ENCODE results near the gene PERM1.
A peak's percentile ranks its signal among the peaks of the same experiment; 100 is the strongest.

Gene PERM1

DNA sequence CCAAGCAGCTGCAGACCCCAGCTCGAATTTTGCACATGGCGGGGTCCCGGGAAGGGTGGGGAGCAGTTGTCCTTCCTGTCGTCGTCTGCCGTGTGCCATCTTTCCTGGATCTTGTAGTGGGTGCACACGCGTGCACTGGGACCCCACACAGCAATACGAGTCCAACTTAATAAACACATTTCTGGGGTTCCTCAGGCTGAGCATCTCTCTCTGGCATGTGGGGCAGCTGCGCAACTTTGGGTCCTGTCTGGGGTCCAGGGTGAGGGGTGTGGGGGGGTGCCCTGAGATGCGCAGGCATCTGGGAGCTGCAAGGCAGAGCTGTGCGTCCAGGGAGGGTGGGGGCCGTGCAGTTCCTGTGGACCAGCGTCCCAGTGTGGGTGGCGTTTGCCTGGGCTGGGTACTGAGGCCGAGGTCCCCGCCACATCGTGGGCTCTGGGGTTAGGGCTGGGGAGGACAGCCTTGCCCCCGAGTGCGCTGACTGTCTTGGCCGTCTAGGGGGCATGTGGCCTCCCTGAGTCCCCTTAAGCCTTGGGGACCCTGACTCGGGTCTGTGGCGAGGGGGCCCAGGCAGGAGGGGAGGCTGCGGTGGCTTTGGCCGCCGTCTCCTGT is 16.3 kb downstream of the PERM1 start:
- DNase-seq (ENCODE audit: low read depth in 2 of 2): no peak

GRCh38 chr1:964691-965525 is 17.0 kb downstream of the PERM1 start:
- no peak for DNase-seq (ENCODE audit: low read depth in 2 of 2)

- DNase-seq (ENCODE audit: low read depth in 2 of 2): no peak
These were observed 18.0 kb downstream of the PERM1 start for GRCh38 chr1:963746-964525.

- no peak for DNase-seq (ENCODE audit: low read depth in 2 of 2)
These were observed 18.6 kb downstream of the PERM1 start for GRCh38 chr1:963301-963651.

DNA sequence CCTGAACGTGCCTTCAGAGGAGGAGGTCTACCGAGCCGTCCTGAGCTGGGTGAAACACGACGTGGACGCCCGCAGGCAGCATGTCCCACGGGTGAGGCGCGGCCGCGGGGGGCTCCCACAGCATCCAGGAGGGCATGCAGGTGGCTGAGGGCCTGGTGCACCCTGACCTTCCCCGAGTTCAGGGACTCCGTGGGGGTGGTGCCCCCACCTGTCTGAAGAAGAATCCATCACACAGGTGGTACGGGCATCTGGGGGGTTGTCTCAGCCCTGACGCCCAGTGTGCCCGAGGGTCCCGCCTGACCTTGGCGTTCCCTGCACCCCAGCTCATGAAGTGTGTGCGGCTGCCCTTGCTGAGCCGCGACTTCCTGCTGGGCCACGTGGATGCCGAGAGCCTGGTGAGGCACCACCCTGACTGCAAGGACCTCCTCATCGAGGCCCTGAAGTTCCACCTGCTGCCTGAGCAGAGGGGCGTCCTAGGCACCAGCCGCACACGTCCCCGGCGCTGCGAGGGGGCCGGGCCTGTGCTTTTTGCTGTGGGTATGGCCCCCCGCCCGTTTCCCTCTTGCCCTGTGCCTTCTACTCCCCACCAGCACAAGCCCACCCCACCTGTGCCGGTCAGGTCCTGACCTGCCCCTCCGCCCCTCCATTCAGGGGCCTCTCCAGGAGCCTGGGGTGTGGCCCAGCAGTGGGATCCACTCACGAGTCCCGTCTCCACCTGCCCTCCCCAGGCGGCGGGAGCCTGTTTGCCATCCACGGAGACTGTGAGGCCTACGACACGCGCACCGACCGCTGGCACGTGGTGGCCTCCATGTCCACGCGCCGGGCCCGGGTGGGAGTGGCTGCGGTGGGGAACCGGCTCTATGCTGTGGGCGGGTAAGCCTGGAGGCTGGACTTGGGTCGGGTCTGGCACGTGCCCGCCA is 19.3 kb downstream of the PERM1 start:
- DNase-seq (ENCODE audit: low read depth in 2 of 2): no peak

GRCh38 chr1:961132-961669 is 20.7 kb downstream of the PERM1 start:
- no peak for DNase-seq (ENCODE audit: low read depth in 2 of 2)

DNA sequence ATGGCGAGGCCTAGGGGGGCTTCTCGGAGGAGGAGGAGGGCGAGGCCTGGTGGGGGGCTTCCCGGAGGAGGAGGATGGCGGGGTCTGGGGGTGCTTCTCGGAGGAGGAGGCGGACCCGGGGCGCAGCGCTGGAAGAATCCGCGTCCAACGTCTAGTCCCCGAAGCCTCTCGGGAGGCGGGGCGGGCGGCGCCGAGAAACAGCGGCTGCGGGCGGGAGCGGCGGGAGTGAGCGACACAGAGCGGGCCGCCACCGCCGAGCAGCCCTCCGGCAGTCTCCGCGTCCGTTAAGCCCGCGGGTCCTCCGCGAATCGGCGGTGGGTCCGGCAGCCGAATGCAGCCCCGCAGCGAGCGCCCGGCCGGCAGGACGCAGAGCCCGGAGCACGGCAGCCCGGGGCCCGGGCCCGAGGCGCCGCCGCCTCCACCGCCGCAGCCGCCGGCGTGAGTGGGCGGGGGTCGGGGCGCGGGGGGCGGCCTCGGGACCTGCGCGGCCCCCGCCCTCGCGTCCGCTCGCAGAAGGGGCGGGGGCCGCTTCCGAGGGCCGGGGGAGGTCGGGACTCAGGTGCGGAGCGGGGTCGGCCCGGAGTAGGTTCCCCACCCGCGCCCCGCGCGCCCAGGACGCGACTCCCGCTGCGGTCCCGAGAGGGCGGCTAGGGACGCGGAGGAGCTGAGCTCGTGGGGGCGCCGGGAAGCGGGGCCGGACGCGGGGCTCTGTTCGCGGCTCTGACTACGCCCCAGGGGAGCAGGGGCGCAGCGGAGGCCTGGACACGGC is 21.3 kb downstream of the PERM1 start, which contains the start of gene KLHL17:
Gene KLHL17, plus strand, starts transcription at position 222 of the 769 bp plus-strand sequence. Its CDS starts 110 bp downstream, at position 332.
- peak; percentile 82 to 86 for DNase-seq (ENCODE audit: low read depth in 2 of 2)

DNA sequence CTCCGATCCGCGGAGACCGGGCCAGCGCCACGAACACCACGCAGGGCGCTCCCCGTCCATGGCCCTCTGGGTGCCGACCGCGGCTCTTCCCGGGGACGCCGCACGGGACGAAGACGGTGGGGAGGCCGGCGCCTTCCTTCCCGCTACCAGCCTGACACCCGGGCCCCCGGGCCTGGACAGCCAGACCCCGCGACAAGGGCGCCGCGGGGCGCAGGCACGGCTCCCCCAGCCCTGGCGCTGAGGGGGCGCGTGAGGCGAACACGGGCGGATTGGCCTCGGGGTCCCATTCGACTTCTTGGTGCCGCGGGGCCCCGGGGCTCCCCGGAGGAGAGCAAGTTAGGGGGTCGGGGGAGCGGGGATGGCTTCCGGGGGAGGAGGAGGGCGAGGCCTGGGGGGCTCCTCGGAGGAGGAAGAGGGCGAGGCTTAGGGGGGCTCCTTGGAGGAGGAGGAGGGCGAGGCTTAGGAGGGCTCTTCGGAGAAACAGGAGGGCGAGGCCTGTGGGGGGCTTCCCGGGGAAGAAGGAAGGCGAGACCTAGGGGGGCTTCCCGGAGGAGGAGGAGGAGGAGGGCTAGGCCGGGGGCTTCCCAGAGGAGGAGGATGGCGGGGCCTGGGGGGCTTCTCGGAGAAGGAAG is 22.0 kb downstream of the PERM1 start:
- DNase-seq (ENCODE audit: low read depth in 2 of 2): no peak

DNA sequence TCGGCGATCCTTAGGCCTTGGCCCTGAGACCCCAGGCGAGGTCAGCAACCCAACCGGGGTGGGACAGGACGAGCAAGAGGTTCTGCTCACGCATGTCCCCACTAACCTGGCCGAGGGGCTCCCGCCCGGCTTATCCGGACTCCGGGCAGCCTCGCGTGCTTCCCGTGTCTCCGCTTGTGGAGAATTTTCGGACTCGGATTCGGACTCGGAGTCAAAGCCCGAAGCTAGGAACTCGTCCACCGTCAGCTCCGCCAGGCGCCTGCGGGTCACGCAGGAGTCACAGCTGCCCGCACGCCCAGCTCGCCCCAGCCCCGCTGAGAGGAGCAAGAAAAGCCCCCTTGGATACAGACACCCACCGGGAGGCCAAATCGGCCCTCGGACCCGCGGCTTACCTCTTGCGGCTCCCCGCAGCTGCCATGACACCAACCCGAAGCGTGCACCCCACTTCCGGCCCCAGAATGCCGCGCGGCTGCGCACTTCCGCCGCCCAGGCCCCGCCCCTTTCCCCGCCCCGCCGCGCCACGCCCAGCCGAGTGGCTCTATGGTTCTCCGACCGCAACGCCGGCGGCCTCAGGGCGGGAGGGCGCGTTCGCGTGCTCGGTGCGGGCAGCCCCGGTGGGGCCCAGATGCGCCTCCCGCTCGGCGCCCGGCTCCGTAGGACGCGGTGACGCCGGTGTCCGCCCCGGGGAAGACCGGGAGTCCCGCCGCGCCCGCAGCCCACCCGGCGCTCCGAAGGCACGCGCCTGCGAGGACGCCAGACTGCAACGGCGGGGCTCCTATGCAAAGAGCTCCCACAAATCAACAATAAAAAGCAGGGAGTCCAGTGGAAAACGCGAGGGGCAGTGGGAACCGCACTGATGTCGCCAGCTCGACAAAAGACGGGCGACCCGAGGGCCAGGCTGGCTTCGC is 22.8 kb downstream of the PERM1 start, which contains the start of gene NOC2L:
Gene NOC2L, minus strand, starts transcription at position 434 of the 908 bp plus-strand sequence. Its CDS starts 16 bp downstream, at position 418.
- peak; percentile 96 to 99 for DNase-seq (ENCODE audit: low read depth in 2 of 2)

DNA sequence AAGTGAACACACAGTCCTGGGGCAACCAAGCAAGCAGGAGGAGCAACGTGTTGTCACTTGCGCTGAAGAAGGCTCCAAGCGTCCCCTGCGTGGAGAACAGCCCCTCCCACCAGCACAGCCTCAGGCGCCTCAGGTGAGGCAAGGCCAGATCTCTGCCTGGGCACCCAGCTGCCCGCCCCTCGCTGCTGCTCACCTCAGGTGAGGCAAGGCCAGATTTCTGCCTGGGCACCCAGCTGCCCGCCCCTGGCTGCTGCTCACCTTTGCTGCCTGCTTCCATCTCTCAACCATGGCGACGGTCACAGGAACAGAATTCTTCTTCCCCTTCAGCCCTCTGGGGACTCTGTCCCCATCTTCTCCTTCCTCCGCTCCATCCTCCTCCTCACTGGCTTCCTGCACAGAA is 25.3 kb downstream of the PERM1 start:
- no peak for DNase-seq (ENCODE audit: low read depth in 2 of 2)

DNA sequence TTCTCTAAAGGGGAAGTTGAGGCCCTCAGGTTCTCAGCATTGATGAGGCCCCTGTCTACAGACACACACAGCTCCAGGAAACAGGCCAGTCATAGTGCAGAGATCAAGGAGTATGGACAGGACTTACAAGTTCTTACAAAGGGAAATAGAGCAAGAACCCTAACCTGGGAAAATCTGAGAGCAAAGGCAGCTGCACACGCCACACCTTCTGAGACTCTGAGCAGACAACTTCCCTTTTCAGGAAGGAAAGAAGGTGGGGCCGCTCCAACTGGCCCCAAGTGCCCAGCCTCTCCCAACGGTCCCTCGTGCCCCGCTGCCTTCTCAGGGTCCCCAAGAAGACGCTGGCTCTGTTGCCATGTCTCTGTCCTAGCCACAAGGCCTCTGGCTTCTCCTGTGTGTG is 26.4 kb downstream of the PERM1 start:
- no peak for DNase-seq (ENCODE audit: low read depth in 2 of 2)

DNA sequence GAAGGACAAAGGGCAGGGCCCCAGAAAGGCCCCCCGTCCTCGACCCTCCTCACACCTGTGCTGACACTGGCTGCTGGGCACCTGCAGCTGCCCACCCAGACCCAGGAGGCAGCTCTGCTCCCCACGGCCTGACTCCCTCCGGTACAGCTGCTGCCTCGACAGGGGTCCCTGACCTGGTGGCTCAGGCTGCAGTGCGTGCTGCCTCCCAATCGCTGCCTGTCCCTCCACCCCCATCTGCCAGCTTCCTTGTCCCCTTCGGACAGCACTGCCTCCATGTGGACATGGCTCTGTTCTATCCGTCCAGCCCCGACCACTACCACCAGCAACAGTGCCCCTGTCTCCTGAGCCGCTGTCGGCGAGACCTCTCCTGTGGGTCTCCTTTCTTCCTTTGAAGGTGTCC is 27.0 kb downstream of the PERM1 start:
- no peak for DNase-seq (ENCODE audit: low read depth in 2 of 2)

GRCh38 chr1:953524-954320 is 28.2 kb downstream of the PERM1 start:
- no peak for DNase-seq (ENCODE audit: low read depth in 2 of 2)

GRCh38 chr1:952603-953002 is 29.3 kb downstream of the PERM1 start:
- no peak for DNase-seq (ENCODE audit: low read depth in 2 of 2)

GRCh38 chr1:952201-952600 is 29.7 kb downstream of the PERM1 start:
- no peak for DNase-seq (ENCODE audit: low read depth in 2 of 2)

- DNase-seq (ENCODE audit: low read depth in 2 of 2): no peak
These were observed 30.5 kb downstream of the PERM1 start for GRCh38 chr1:951364-951763.

DNA sequence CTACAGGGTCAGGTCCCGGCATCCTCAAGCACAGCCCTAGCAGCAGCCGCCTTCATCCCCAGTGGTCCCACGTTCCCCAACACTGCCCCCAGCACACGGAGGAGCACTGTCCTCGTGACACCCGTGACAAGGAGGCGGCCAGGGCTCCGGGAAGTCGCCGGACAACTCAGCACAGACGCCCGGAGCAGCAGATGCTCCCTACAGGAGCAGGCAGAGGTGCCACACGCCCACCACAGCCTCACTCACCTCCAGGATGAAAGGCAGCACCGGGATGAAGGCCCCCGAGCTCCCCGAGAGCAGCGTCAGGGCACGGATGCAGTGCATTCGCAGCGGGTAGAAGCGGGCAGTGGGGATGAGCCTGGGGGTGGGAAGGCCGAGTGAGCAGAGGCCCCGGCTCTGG is 31.0 kb downstream of the PERM1 start:
- DNase-seq (ENCODE audit: low read depth in 2 of 2): no peak

DNA sequence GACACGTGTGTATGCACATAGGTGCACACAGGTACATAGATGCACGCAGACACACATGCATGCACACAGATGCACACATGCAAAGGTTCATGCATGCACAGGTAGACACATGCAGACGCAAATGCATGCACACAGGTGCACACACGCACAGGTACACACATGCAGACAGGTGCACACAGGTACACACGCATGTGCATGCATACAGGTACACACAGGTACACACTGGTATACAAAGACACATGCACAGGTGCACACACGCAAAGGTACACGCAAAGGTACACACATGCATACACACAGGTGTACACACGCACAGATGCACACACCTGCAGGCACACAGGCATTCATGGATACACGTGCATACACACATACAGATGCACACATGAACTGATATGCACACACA is 31.6 kb downstream of the PERM1 start:
- no peak for DNase-seq (ENCODE audit: low read depth in 2 of 2)

All from stimulated activated CD4-positive, alpha-beta T cell treated with anti-CD3 and anti-CD28 coated beads, Interleukin-4, amount 100 ng/mL, for 48 hours (primary cell).